AG09319 (cell line): ENCODE measurements around the gene PPIL1.

Experiments used
- DNase-seq: peaks from one replicate; pipeline ENCODE4 v3.0.0-alpha.2; 2010; ENCODE audit warnings: low read depth; ENCODE audit errors: extremely low read depth
- TF ChIP-seq, protein P1 (sequence below): IDR thresholded peaks from 2 replicates; pipeline ENCODE4 v1.5.1; 2011; ENCODE audit warnings: low read depth, mild to moderate bottlenecking, inconsistent platforms, low read length, moderate library complexity

Gene PPIL1

DNA sequence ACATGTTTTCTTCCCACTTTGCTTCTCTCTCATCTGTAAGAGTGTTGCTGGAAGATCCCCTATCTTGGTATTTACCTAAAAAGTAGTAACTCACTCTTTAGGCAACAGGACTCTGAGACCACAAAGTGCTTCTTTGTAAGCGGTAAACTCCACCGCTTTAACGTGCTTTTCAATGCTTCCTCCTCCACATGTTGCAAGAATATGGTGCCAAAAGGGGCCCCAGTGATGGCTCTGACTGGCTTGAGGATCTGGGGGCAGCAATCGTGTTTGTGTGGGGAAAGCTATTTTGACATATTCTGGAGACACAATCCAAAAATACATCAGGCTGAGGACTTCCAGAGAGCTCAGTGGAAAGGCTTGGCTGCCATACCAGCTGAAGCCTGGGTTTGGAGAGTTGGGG lies 23.0 kb downstream of the PPIL1 start:
- TF ChIP-seq, protein P1, sequence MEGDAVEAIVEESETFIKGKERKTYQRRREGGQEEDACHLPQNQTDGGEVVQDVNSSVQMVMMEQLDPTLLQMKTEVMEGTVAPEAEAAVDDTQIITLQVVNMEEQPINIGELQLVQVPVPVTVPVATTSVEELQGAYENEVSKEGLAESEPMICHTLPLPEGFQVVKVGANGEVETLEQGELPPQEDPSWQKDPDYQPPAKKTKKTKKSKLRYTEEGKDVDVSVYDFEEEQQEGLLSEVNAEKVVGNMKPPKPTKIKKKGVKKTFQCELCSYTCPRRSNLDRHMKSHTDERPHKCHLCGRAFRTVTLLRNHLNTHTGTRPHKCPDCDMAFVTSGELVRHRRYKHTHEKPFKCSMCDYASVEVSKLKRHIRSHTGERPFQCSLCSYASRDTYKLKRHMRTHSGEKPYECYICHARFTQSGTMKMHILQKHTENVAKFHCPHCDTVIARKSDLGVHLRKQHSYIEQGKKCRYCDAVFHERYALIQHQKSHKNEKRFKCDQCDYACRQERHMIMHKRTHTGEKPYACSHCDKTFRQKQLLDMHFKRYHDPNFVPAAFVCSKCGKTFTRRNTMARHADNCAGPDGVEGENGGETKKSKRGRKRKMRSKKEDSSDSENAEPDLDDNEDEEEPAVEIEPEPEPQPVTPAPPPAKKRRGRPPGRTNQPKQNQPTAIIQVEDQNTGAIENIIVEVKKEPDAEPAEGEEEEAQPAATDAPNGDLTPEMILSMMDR: no peak

DNA sequence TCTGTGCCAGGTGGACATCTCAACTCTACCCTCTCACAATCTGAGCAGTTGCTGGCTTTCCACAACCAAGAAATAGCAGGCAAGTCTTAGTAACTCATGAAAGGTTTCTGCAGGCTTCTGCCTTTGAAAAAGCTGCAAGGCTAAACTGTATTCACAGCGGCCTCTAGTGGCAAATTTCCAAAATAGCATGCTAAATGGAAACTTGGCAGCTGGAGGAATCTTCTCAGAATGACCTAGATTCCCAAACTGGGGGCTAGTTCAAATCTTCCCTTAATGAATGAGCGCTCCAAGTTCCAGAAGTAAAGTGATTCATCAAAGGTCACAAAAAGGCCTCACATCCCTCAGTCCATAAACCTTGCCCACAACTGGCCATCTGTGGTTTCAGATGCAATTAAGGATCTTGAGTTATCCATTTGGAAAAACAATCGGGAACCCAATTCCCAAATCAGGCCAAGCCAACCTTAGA lies 23.4 kb downstream of the PPIL1 start:
- TF ChIP-seq, protein P1: peak; percentile 64
- DNase-seq: peak; percentile 35

More for the DNA sequence above, 23.0 kb downstream of the PPIL1 start:
- DNase-seq: no peak

DNA sequence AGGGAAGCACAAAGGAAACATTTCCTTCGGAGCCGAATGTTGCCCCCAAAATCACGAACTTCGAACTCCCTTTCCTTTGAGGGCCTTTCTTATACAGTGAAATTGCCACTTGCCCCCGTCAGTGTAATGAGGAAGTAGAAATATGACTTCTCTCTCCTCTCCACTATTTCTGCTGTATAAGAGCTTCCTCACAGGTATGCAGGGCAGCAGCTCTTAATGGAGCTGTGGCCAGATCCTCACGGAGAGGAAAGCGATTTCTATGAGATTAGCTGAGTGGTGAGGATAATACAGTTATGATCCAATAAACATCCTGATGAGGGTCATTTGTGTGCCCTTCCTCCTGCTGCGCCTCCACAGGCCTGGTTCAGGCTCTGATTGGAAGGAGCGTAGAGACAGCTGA lies 24.6 kb downstream of the PPIL1 start:
- no peak for DNase-seq
- TF ChIP-seq, protein P1: no peak

DNA sequence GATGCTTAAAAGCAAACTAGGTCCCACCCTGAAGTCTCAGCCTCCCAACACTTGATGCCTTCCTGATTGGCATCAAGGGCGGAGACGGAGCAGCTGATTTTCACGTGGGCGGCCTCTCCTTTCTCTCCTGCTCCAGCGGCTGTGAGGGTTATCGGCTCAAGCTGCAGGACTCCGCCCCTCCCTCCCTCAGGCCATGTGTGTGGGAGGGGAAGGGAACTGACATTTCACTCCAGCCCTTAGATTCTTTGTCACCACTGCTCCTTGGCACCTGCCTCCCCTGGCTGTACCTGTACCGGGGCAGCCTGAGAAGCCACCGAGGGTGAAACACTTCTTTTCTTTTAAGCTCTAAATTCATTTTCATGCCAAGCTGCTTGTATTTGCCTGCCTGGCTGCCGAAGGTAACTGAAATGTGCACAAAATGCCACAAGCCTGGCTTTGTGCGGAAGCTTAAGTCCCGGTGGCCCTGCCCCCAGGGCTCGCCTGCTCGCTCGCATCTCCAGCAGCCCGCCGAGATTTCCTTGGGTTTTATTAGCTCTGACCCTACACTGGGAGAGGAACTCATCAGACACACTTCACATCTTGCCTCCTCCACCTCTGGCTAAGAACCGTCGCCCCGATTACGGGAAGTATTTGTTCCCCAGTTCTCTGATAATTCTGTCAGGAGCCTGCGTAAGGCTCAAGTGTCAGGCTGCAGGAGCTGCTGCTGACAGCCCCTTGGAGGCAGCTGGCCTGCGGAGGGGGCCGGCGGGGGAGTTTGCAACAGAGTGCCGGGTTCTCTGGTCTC lies 25.8 kb downstream of the PPIL1 start:
- no peak for DNase-seq

DNA sequence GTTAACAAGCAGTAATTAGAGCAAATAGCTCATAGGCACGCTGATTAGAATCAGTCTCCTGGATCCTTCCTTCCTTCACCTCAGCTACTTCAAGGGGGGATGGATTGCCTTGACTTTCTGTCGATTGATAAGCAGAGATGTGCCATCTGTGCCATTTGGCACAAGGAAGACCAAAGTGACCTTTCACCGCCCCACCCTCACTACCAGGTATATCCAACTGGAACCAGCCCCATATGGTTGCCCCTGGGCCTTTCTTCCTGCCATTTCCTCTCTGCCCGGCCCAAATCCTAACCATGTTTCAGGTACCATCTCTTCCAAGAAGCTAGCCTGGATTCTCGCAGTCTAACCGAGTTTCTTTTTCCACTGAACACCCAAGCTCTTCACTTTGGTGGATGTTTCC lies 26.6 kb downstream of the PPIL1 start:
- TF ChIP-seq, protein P1: no peak
- DNase-seq: no peak

More for the DNA sequence above, 25.8 kb downstream of the PPIL1 start:
- TF ChIP-seq, protein P1: no peak

DNA sequence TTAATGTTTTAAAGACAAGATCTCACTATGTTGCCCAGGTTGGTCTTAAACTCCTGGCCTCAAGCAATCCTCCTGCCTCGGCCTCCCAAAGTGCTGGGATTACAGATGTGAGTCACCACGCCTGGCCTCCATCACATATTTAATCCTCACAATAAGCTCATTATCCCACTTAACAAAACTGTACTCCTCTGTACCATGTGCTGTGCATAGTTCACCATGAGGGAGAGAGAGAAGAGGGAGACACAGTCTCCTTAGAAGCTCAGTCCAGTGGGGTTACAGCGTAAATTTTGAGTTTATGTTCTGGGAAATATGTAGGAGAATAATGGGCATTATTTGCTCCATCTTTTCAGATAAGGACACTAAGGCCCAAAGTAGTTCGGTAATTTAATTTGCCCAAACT lies 27.5 kb downstream of the PPIL1 start:
- no peak for DNase-seq
- TF ChIP-seq, protein P1: no peak

DNA sequence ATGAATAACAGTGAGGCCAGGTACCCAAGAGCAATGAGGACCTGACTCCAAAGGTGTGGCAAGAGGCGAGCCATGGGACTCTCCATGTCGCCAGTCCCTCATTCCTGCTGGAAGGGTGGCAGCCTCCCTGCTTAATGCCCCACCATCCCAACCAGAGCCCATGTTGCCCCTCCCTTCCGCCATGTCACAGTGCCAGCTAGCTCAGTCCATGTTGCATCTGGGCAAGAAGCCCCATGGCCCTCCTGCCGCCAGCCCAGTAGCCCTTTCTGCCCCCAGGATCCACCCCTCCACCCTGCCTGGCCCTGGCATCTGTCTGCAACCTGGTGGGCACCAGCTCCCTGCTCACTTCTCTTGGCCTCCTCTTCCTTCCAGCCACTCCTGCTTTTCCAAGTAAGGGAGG lies 29.4 kb downstream of the PPIL1 start:
- TF ChIP-seq, protein P1: no peak
- no peak for DNase-seq
